ENCODE results near the gene ADCY3.
"Not testable (repeated sequence)": the region's sequence is repeated elsewhere in the genome, so short reads cannot be mapped to it uniquely, and the experiment has no call there.

Gene ADCY3

DNA sequence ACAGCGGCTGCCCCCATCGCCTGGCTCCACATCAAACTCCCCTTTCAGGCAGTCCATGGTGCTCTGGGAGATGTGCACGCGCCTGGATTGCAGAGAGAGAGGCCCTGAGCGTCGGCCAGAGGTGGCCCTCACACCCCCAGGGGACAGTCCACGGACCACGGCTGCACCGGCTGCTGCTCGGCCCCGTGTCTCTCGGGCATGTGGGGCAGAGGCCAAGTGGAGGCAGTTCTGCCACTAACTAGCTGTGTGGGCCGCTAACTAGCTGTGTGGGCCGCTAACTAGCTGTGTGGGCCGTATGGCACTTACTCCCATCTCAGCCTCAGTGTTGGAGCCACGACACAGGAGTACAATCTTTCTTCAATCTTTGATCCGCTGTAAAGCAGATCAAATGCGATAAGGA is 81.5 kb downstream of the ADCY3 start:
- H3K36me3 ChIP-seq: peaks cover 86% of the 10 kb centered on the region
- no peak overlapping the region; the same call in 1 of the 2 replicates for H3K27ac ChIP-seq
- H3K9me3 ChIP-seq (ENCODE audit: severe bottlenecking): no peaks in the 10 kb centered on the region
- no peak for TF ChIP-seq CTCF (IDR thresholded peaks at IDR 0.05; ENCODE audit: low read depth, low read length)
- no peak overlapping the region for H3K4me3 ChIP-seq (ENCODE audit: low read depth, low read length)
- H3K27me3 ChIP-seq (ENCODE audit: insufficient read depth, low read depth, severe bottlenecking): no peaks in the 10 kb centered on the region
- DNase-seq: no peak

- Histone ChIP-seq H3K4me3 (ENCODE audit: low read depth, low read length) (no peak overlapping the region), H3K36me3 (peaks cover 88% of the 10 kb centered on the region)
These were observed 82.0 kb downstream of the ADCY3 start for GRCh38 chr2:24837996-24838513.

DNA sequence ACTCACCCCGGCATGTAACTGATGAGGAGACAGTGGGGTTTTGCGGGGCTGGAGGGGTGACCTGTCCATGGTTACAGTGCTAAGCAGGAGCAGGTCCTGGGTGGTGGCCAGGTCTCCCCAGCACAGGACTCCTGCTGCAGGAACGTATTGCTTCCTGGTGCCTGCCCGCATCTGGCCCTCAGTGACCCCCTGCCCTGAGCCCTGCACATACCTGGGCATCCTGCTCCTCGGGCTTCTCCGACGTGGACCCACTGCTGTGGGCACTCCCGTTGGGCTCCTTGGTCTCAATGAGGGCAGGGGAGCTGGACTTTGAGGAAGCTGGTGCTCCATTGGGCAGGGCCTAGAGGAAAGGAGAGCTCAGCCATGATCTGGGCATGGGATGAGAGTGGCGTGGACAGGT is 83.3 kb downstream of the ADCY3 start:
- no peaks in the 10 kb centered on the region for H3K9me3 ChIP-seq (ENCODE audit: severe bottlenecking)
- no peak overlapping the region for H3K27ac ChIP-seq
- TF ChIP-seq CTCF (IDR thresholded peaks at IDR 0.05; ENCODE audit: low read depth, low read length): no peak
- no peak overlapping the region for H3K4me3 ChIP-seq (ENCODE audit: low read depth, low read length)
- peaks cover 76% of the 10 kb centered on the region for H3K36me3 ChIP-seq
- no peak for DNase-seq
- H3K27me3 ChIP-seq (ENCODE audit: insufficient read depth, low read depth, severe bottlenecking): no peaks in the 10 kb centered on the region

More at GRCh38 chr2:24837996-24838513, 82.0 kb downstream of the ADCY3 start:
- H3K27ac ChIP-seq: no peak overlapping the region
- H3K9me3 ChIP-seq (ENCODE audit: severe bottlenecking): no peaks in the 10 kb centered on the region
- DNase-seq: no peak
- H3K27me3 ChIP-seq (ENCODE audit: insufficient read depth, low read depth, severe bottlenecking): no peaks in the 10 kb centered on the region
- no peak for TF ChIP-seq CTCF (IDR thresholded peaks at IDR 0.05; ENCODE audit: low read depth, low read length)

GRCh38 chr2:24836206-24836605 is 83.8 kb downstream of the ADCY3 start:
- H3K36me3 ChIP-seq: peaks cover 74% of the 10 kb centered on the region
- no peak for TF ChIP-seq CTCF (IDR thresholded peaks at IDR 0.05; ENCODE audit: low read depth, low read length)
- H3K27me3 ChIP-seq (ENCODE audit: insufficient read depth, low read depth, severe bottlenecking): no peaks in the 10 kb centered on the region
- no peak overlapping the region for H3K27ac ChIP-seq
- H3K9me3 ChIP-seq (ENCODE audit: severe bottlenecking): no peaks in the 10 kb centered on the region
- no peak overlapping the region for H3K4me3 ChIP-seq (ENCODE audit: low read depth, low read length)
- no peak for DNase-seq

DNA sequence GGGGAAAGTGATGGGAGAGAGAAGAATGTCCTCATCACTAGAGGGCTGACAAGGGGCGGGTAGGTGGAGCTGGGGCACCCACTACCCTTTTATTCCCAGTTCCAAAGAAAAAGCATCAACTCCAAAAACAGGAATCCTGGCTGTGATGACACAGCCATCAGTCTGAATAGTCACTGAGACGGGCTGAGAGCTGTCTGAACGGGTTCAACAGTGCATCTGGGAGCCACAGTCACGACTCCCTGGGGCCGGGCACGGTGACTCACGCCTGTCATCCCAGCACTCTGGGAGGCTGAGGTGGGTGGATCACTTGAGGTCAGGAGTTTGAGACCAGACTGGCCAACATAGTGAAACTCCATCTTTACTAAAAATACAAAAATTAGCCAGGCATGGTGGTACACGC is 84.6 kb downstream of the ADCY3 start:
- H3K9me3 ChIP-seq (ENCODE audit: severe bottlenecking); DNase-seq; H3K27me3 ChIP-seq (ENCODE audit: insufficient read depth, low read depth, severe bottlenecking); H3K4me3 ChIP-seq (ENCODE audit: low read depth, low read length); H3K27ac ChIP-seq: not testable (repeated sequence)
- H3K36me3 ChIP-seq: peaks cover 74% of the 10 kb centered on the region

DNA sequence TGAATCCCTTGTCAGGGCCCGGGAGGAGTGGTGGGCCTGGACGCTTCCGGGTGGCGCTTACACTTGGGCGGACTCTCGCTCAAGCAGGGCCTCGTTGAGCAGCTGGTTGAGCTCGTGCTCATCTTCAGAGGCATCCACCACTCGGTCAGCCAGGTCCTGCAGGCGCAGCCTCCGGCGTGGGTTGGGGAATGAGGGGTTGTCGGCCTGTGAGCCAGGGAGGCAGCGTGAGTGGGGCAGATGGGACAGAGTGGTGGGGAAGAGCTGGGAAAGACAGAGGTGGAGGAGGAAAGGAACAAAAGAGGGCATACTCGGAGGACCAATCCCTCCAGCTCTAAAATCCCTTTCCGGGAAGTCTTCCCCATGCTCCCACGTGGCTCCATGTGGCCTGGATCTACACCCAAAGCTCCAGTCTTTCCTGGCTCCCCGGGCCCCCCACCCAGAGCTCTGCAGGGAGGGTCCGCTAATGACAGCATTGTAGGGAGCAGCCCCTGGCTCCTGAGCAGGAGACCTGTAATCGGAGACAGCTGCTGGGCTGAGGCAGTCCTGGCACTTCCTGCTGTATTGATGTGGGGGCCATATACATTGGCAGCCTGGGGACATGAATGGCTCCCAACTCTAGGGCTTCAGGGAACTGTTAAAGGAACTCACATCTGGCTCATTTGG is 85.2 kb downstream of the ADCY3 start:
- no peak for DNase-seq
- H3K27me3 ChIP-seq (ENCODE audit: insufficient read depth, low read depth, severe bottlenecking): no peaks in the 10 kb centered on the region
- H3K4me3 ChIP-seq (ENCODE audit: low read depth, low read length): no peak overlapping the region
- no peak for TF ChIP-seq CTCF (IDR thresholded peaks at IDR 0.05; ENCODE audit: low read depth, low read length)
- peaks cover 73% of the 10 kb centered on the region for H3K36me3 ChIP-seq
- H3K27ac ChIP-seq: no peak overlapping the region
- no peaks in the 10 kb centered on the region for H3K9me3 ChIP-seq (ENCODE audit: severe bottlenecking)
